SU-DHL-6 (cell line): Measurements from ENCODE around the gene ANKRD13D.

Source experiments
- H2AFZ ChIP-seq: fragments of 200-600 bp; sonication (generic); 2 replicates; pipeline ENCODE4 v1.6.1; 2014; ENCODE audit warnings: low read depth, mild to moderate bottlenecking, moderate library complexity, mixed read lengths, antibody characterized with exemption, low read length; ENCODE audit not compliant: severe bottlenecking
- H3F3A ChIP-seq: fragments of 200-600 bp; shearing (Covaris generic); 2 replicates; pipeline ENCODE4 v1.6.0; 2016; ENCODE audit warnings: antibody characterized with exemption, mild to moderate bottlenecking; ENCODE audit not compliant: insufficient read depth
- H3K27ac ChIP-seq: fragments of 200-600 bp; sonication (generic); 2 replicates; pipeline ENCODE4 v1.5.1; 2016; ENCODE audit warnings: low read depth, mild to moderate bottlenecking, low read length, moderate library complexity, mixed read lengths
- H3K27me3 ChIP-seq: fragments of 200-600 bp; sonication (generic), shearing (Covaris generic); 2 replicates; pipeline ENCODE4 v1.6.0; 2014; ENCODE audit warnings: mild to moderate bottlenecking, low read length
- H3K36me3 ChIP-seq: fragments of 200-600 bp; sonication (generic); 2 replicates; pipeline ENCODE4 v1.6.1; 2014; ENCODE audit warnings: mild to moderate bottlenecking, low read length, mixed read lengths
- H3K4me2 ChIP-seq: fragments of 300-600, 200-600 bp; shearing (Covaris generic), sonication (generic); 2 replicates; pipeline ENCODE4 v1.6.0; 2014; ENCODE audit warnings: low read length, low read depth, mild to moderate bottlenecking; ENCODE audit not compliant: poor library complexity, severe bottlenecking
- H3K4me3 ChIP-seq: fragments of 200-600 bp; sonication (generic); 2 replicates; pipeline ENCODE4 v1.5.1; 2014; ENCODE audit warnings: antibody characterized with exemption, low read length, mild to moderate bottlenecking, mixed read lengths; ENCODE audit not compliant: insufficient read depth, poor library complexity, severe bottlenecking
- H3K79me2 ChIP-seq: fragments of 200-600 bp; sonication (generic); 2 replicates; pipeline ENCODE4 v1.6.1; 2014; ENCODE audit warnings: mild to moderate bottlenecking, low read length, moderate library complexity; ENCODE audit not compliant: insufficient read depth
- H3K9ac ChIP-seq: fragments of 200-600 bp; sonication (generic); 2 replicates; pipeline ENCODE4 v1.7.0; 2014; ENCODE audit warnings: mild to moderate bottlenecking, low read length
- H3K9me2 ChIP-seq: fragments of 200-600 bp; sonication (generic); replicated peaks from 2 replicates; pipeline ENCODE4 v1.6.1; 2014; ENCODE audit warnings: low read length; ENCODE audit not compliant: insufficient read depth
- H3K9me3 ChIP-seq: fragments of 200-600 bp; sonication (generic); 2 replicates; pipeline ENCODE4 v1.6.1; 2014; ENCODE audit warnings: low read length, mixed read lengths; ENCODE audit not compliant: insufficient read depth
- H4K20me1 ChIP-seq: fragments of 200-600 bp; sonication (generic); 2 replicates; pipeline ENCODE4 v1.6.1; 2014; ENCODE audit warnings: low read depth, mild to moderate bottlenecking, antibody characterized with exemption, low read length, moderate library complexity, mixed read lengths
- CTCF ChIP-seq: fragments of 200-600 bp; sonication (generic); IDR thresholded peaks from one replicate; pipeline ENCODE4 v1.5.1; 2017; ENCODE audit warnings: antibody characterized with exemption, mild to moderate bottlenecking, low read length, moderate library complexity; ENCODE audit not compliant: insufficient read depth, poor library complexity, severe bottlenecking
- EZH2phosphoT487 ChIP-seq: fragments of 200-600 bp; sonication (generic), shearing (Covaris generic); conservative IDR thresholded peaks from 2 replicates; pipeline ENCODE4 v1.6.1; 2018; ENCODE audit warnings: mild to moderate bottlenecking, antibody characterized with exemption, low read length, moderate library complexity, mixed read lengths

The ANKRD13D gene

GRCh38 chr11:67281552-67282150, 7.5 kb upstream of the ANKRD13D start:
- Histone ChIP-seq H3F3A (peaks cover 11% of the 10 kb centered on the region), H3K9me2 (no peaks in the 10 kb centered on the region), H3K27ac (no peak overlapping the region), H3K4me3 (no peak overlapping the region), H2AFZ (no peak overlapping the region), H3K9ac (no peak overlapping the region), H3K36me3 (peaks cover 3% of the 10 kb centered on the region; the same call in 1 of the 2 replicates), H3K79me2 (peaks cover 25% of the 10 kb centered on the region), H4K20me1 (no peaks in the 10 kb centered on the region), H3K27me3 (no peaks in the 10 kb centered on the region), H3K9me3 (no peaks in the 10 kb centered on the region), H3K4me2 (no peak overlapping the region)
- TF ChIP-seq EZH2phosphoT487 (no peak), CTCF (no peak)

- H2AFZ ChIP-seq = no peak overlapping the region
- no peak overlapping the region for H3K9ac ChIP-seq
- TF ChIP-seq CTCF = no peak
- no peak for TF ChIP-seq EZH2phosphoT487
- peaks cover 3% of the 10 kb centered on the region; the same call in 1 of the 2 replicates for H3K36me3 ChIP-seq
- H3K9me2 ChIP-seq = no peaks in the 10 kb centered on the region
- H3K9me3 ChIP-seq = no peaks in the 10 kb centered on the region
- H3K4me3 ChIP-seq = no peak overlapping the region
- H3K79me2 ChIP-seq = peaks cover 18% of the 10 kb centered on the region
- H3K27me3 ChIP-seq = no peaks in the 10 kb centered on the region
- no peaks in the 10 kb centered on the region for H4K20me1 ChIP-seq
- H3K4me2 ChIP-seq = no peak overlapping the region
- H3K27ac ChIP-seq = no peak overlapping the region
- H3F3A ChIP-seq = peaks cover 11% of the 10 kb centered on the region
These were observed 6.8 kb upstream of the ANKRD13D start for GRCh38 chr11:67282155-67282875.

- Histone ChIP-seq H3K9ac (no peak overlapping the region), H4K20me1 (no peaks in the 10 kb centered on the region), H3K79me2 (peaks cover 16% of the 10 kb centered on the region), H3K27ac (no peak overlapping the region), H3K4me3 (no peak overlapping the region), H3K4me2 (no peak overlapping the region), H3F3A (peaks cover 17% of the 10 kb centered on the region), H2AFZ (no peak overlapping the region), H3K27me3 (no peaks in the 10 kb centered on the region), H3K9me2 (no peaks in the 10 kb centered on the region), H3K36me3 (peaks cover 3% of the 10 kb centered on the region; the same call in 1 of the 2 replicates), H3K9me3 (no peaks in the 10 kb centered on the region)
- TF ChIP-seq CTCF (no peak), EZH2phosphoT487 (no peak)
These were observed 6.2 kb upstream of the ANKRD13D start for GRCh38 chr11:67282876-67283371.
